Measurements from ENCODE around the gene TNFSF18. TPM values are rescaled to one million over a fixed set of nuclear protein-coding genes. Genes with fewer than 3 reads are reported as not detected.

The TNFSF18 gene
- polyA plus RNA-seq, 2 of the 4 experiments (the other 2 are of a cell fraction), result not detected

GRCh38 chr1:173009597-173009996 is 41.1 kb downstream of the TNFSF18 start:
- DNase-seq (ENCODE audit: low read depth in 1 of 2, low spot score in 1 of 2), result no peak
- FAIRE-seq, result no peak
- POLR2A ChIA-PET, result no interaction called here
- no peak overlapping the region for H3K4me2 ChIP-seq
- no peaks in the 10 kb centered on the region for H3K9me3 ChIP-seq
- WGBS (ENCODE audit: missing lambda C conversion rate), result 59% methylated on average over 1 of the region's 1 CpG
- TF ChIP-seq MYC (IDR thresholded peaks at IDR 0.05; ENCODE audit: borderline replicate concordance, low read length), result no peak
- no peak for TF ChIP-seq POLR2A (IDR thresholded peaks at IDR 0.05; ENCODE audit: low read length)
- TF ChIP-seq BHLHE40 (IDR thresholded peaks at IDR 0.05; ENCODE audit: low read depth, low read length), result no peak
- TF ChIP-seq SMC3 (IDR thresholded peaks at IDR 0.05), result no peak
- no peak for TF ChIP-seq ZNF302 (CRISPR knock-in tag; IDR thresholded peaks at IDR 0.05)
- TF ChIP-seq CBX2 (IDR thresholded peaks at IDR 0.05; ENCODE audit: borderline replicate concordance, low read depth), result no peak
- no peak for TF ChIP-seq HOXB5 (CRISPR knock-in tag; IDR thresholded peaks at IDR 0.05)
- TF ChIP-seq HEYL (CRISPR knock-in tag; IDR thresholded peaks at IDR 0.05), result no peak
- no peak for TF ChIP-seq ZSCAN20 (CRISPR knock-in tag; IDR thresholded peaks at IDR 0.05)
- TF ChIP-seq RCOR1 (IDR thresholded peaks at IDR 0.05; ENCODE audit: low read depth, low read length), result no peak
- TF ChIP-seq TFCP2L1 (CRISPR knock-in tag; IDR thresholded peaks at IDR 0.05), result no peak
- TF ChIP-seq ZC3H11A (IDR thresholded peaks at IDR 0.05), result no peak
- TF ChIP-seq CHD4 (IDR thresholded peaks at IDR 0.05; ENCODE audit: borderline replicate concordance), result no peak
- TF ChIP-seq MAZ (IDR thresholded peaks at IDR 0.05; ENCODE audit: borderline replicate concordance, low read depth, low read length), result no peak
- no peak for TF ChIP-seq CTCF (IDR thresholded peaks at IDR 0.05)
- TF ChIP-seq USF2 (IDR thresholded peaks at IDR 0.05), result no peak
- no peak for TF ChIP-seq EHF (CRISPR knock-in tag; IDR thresholded peaks at IDR 0.05)
- no peak for TF ChIP-seq POLR2AphosphoS2 (conservative IDR thresholded peaks at IDR 0.05; ENCODE audit: low read length)
- no peak for TF ChIP-seq RARB (CRISPR knock-in tag; IDR thresholded peaks at IDR 0.05)
- TF ChIP-seq NR3C1 (IDR thresholded peaks at IDR 0.05), result no peak
- no peak overlapping the region for H3K4me3 ChIP-seq
- H3K4me1 ChIP-seq, result no peaks in the 10 kb centered on the region
- ATAC-seq, result no peak
- H3K27ac ChIP-seq, result no peak overlapping the region
- CTCF ChIA-PET, result interaction anchor here (0.9 kb wide), 1 partner anchor 13 kb away, joined by 3 read pairs; no protein-coding TSS in a partner anchor

- FAIRE-seq (no peak), ATAC-seq (no peak)
- 55% methylated on average over 2 of the region's 2 CpGs for WGBS (ENCODE audit: missing lambda C conversion rate)
Measured at GRCh38 chr1:173005196-173005864, 45.4 kb downstream of the TNFSF18 start.

More at GRCh38 chr1:173005196-173005864, 45.4 kb downstream of the TNFSF18 start:
- CTCF ChIA-PET, result no interaction called here
- no peak overlapping the region for H3K4me3 ChIP-seq
- H3K4me2 ChIP-seq, result no peak overlapping the region
- DNase-seq (ENCODE audit: low read depth in 1 of 2, low spot score in 1 of 2), result no peak
- TF ChIP-seq SMC3 (IDR thresholded peaks at IDR 0.05), result no peak
- no peak for TF ChIP-seq ZSCAN20 (CRISPR knock-in tag; IDR thresholded peaks at IDR 0.05)
- TF ChIP-seq BHLHE40 (IDR thresholded peaks at IDR 0.05; ENCODE audit: low read depth, low read length), result no peak
- TF ChIP-seq RFX5 (IDR thresholded peaks at IDR 0.05), result no peak
- no peak for TF ChIP-seq ESRRA (IDR thresholded peaks at IDR 0.05; ENCODE audit: borderline replicate concordance, low read length)
- no peak for TF ChIP-seq FOSL2 (IDR thresholded peaks at IDR 0.05)
- TF ChIP-seq FOSL2 (CRISPR knock-in tag; IDR thresholded peaks at IDR 0.05), result no peak
- TF ChIP-seq RNF2 (IDR thresholded peaks at IDR 0.05; ENCODE audit: borderline replicate concordance, low read depth), result no peak
- TF ChIP-seq CBX2 (IDR thresholded peaks at IDR 0.05; ENCODE audit: borderline replicate concordance, low read depth), result no peak
- no peak for TF ChIP-seq GATA3 (IDR thresholded peaks at IDR 0.05; ENCODE audit: borderline replicate concordance)
- no peak for TF ChIP-seq EHMT2 (IDR thresholded peaks at IDR 0.05; ENCODE audit: low read depth)
- no peak for TF ChIP-seq KDM5A (IDR thresholded peaks at IDR 0.05)
- no peak for TF ChIP-seq JUN (IDR thresholded peaks at IDR 0.05)
- no peak for TF ChIP-seq CEBPB (IDR thresholded peaks at IDR 0.05)
- TF ChIP-seq MAZ (IDR thresholded peaks at IDR 0.05; ENCODE audit: borderline replicate concordance, low read depth, low read length), result no peak
- TF ChIP-seq BCL3 (IDR thresholded peaks at IDR 0.05), result no peak
- TF ChIP-seq HOXB13 (CRISPR knock-in tag; IDR thresholded peaks at IDR 0.05; ENCODE audit: low read depth), result no peak
- no peak for TF ChIP-seq ZNF302 (CRISPR knock-in tag; IDR thresholded peaks at IDR 0.05)
- H3K27ac ChIP-seq, result no peak overlapping the region
- peaks cover 6% of the 10 kb centered on the region; the same call in 1 of the 3 replicates for H3K9me3 ChIP-seq
- no peaks in the 10 kb centered on the region for H3K4me1 ChIP-seq
- POLR2A ChIA-PET, result no interaction called here

Data from A549 (cell line).